MM.1S (cell line): ENCODE results near the gene PEX5.

Experiments
- DNase-seq: peaks from one replicate; pipeline ENCODE4 v3.0.0-alpha.2; 2015
- H2AFZ ChIP-seq: fragments of 300-600 bp; sonication (generic); 2 replicates; pipeline ENCODE4 v1.6.0; 2016; ENCODE audit warnings: antibody characterized with exemption, low read length
- H3F3A ChIP-seq: fragments of 300-600 bp; sonication (generic); 2 replicates; pipeline ENCODE4 v1.6.1; 2016; ENCODE audit warnings: mild to moderate bottlenecking, antibody characterized with exemption, low read length, moderate library complexity, mixed read lengths; ENCODE audit not compliant: insufficient read depth
- H3K27ac ChIP-seq: fragments of 300-600 bp; sonication (generic); 2 replicates; pipeline ENCODE4 v1.5.1; 2016; ENCODE audit warnings: mild to moderate bottlenecking, low read length
- H3K27me3 ChIP-seq: fragments of 300-600 bp; sonication (generic); replicated peaks from 2 replicates; pipeline ENCODE4 v1.6.0; 2016; ENCODE audit warnings: low read length; ENCODE audit not compliant: insufficient read depth
- H3K36me3 ChIP-seq: fragments of 300-600 bp; sonication (generic); replicated peaks from 2 replicates; pipeline ENCODE4 v1.6.1; 2016; ENCODE audit warnings: mild to moderate bottlenecking, low read length, mixed read lengths; ENCODE audit not compliant: insufficient read depth
- H3K4me1 ChIP-seq: fragments of 300-600 bp; sonication (generic); 2 replicates; pipeline ENCODE4 v1.6.1; 2016; ENCODE audit warnings: low read length, mixed read lengths
- H3K4me2 ChIP-seq: fragments of 300-600 bp; sonication (generic); 2 replicates; pipeline ENCODE4 v1.6.0; 2016; ENCODE audit warnings: low read depth, low read length
- H3K4me3 ChIP-seq: fragments of 300-600 bp; sonication (generic); 2 replicates; pipeline ENCODE4 v1.5.1; 2016; ENCODE audit warnings: low read length, mixed read lengths
- H3K79me2 ChIP-seq: fragments of 300-600 bp; sonication (generic); 2 replicates; pipeline ENCODE4 v1.6.1; 2016; ENCODE audit warnings: mixed run types, low read length, mixed read lengths
- H3K9ac ChIP-seq: fragments of 300-600 bp; sonication (generic); 2 replicates; pipeline ENCODE4 v1.6.1; 2016; ENCODE audit warnings: low read length, mixed read lengths
- H3K9me2 ChIP-seq: fragments of 300-600 bp; sonication (generic); replicated peaks from 2 replicates; pipeline ENCODE4 v1.6.1; 2016; ENCODE audit warnings: mild to moderate bottlenecking, low read length, mixed read lengths; ENCODE audit not compliant: insufficient read depth
- H3K9me3 ChIP-seq: fragments of 300-600 bp; sonication (generic); replicated peaks from 2 replicates; pipeline ENCODE4 v1.6.1; 2016; ENCODE audit warnings: mild to moderate bottlenecking, low read length, mixed read lengths; ENCODE audit not compliant: insufficient read depth
- H4K20me1 ChIP-seq: fragments of 300-600 bp; sonication (generic); 2 replicates; pipeline ENCODE4 v1.6.1; 2016; ENCODE audit warnings: mild to moderate bottlenecking, low read length, moderate library complexity, mixed read lengths; ENCODE audit not compliant: insufficient read depth
- CTCF ChIP-seq: fragments of 300-600 bp; sonication (generic); IDR thresholded peaks from 2 replicates; pipeline ENCODE4 v1.5.1; 2016; ENCODE audit warnings: antibody characterized with exemption, low read length, mixed read lengths
- EZH2 ChIP-seq: fragments of 300-600 bp; sonication (generic); optimal IDR thresholded peaks from 2 replicates; pipeline ENCODE3; 2017; ENCODE audit warnings: low read depth, mild to moderate bottlenecking, antibody characterized with exemption, low read length, mixed read lengths
- EZH2phosphoT487 ChIP-seq: fragments of 300-600 bp; sonication (generic); IDR thresholded peaks from 2 replicates; pipeline ENCODE4 v1.6.1; 2018; ENCODE audit warnings: antibody characterized with exemption, low read length

PEX5 gene

GRCh38 chr12:7156259-7157197 is 33.0 kb upstream of the PEX5 start:
- no peaks in the 10 kb centered on the region for H4K20me1 ChIP-seq
- H3K27ac ChIP-seq = no peak overlapping the region
- no peaks in the 10 kb centered on the region for H3K27me3 ChIP-seq
- H3K4me1 ChIP-seq = no peaks in the 10 kb centered on the region
- no peaks in the 10 kb centered on the region for H3F3A ChIP-seq
- no peak overlapping the region for H2AFZ ChIP-seq
- no peak for TF ChIP-seq EZH2phosphoT487
- no peak for TF ChIP-seq CTCF
- TF ChIP-seq EZH2 = no peak
- no peak overlapping the region for H3K9ac ChIP-seq
- H3K4me3 ChIP-seq = no peak overlapping the region
- no peaks in the 10 kb centered on the region for H3K36me3 ChIP-seq
- H3K79me2 ChIP-seq = no peaks in the 10 kb centered on the region
- DNase-seq = no peak
- no peaks in the 10 kb centered on the region for H3K9me3 ChIP-seq
- H3K9me2 ChIP-seq = no peaks in the 10 kb centered on the region
- H3K4me2 ChIP-seq = no peak overlapping the region

GRCh38 chr12:7157391-7157790 is 32.1 kb upstream of the PEX5 start:
- H3K9me3 ChIP-seq = no peaks in the 10 kb centered on the region
- no peak overlapping the region for H3K27ac ChIP-seq
- TF ChIP-seq EZH2phosphoT487 (no peak), CTCF (no peak), EZH2 (no peak)

DNA sequence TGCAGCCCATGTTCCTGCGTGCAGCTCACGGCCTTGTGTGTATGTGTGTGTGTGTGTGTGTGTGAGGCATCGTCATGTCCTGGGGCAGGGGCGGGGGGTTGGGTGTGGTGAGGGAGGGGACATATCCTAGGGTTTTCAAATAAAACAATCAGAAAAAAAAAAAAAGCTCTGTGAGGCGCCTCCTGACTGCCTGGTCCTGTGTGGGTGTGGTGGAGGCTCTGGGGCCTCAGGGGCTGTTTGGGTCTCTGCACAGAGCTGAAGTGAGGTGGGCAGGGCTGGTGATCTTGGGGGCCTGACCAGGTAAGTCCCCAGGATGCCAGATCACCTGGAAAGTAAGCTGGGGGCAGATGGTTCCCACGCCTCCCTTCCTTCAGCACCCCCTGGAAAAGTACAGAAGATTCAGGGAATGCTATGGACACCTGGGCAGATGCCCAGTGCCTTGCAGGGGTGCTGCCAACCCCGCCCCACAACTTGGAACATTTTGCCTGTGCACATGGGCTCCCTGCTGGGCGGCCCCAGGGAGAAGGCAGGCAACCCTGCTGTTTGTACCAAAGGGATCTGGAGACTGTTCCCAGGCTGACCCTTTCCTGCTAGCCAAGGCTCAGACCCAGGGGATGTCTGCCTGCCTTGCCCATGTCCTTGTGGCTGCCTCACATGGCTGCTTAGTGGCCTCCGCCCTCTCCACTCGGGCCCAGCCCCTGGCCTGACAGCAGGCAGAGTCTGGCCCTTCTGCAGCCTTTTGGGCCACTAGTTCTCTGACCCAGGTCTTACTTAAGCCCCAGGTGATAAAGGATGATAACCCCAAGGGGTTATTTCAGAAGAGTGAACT is 30.5 kb upstream of the PEX5 start:
- no peaks in the 10 kb centered on the region; the same call in 1 of the 2 replicates for H3K27me3 ChIP-seq
- H3K79me2 ChIP-seq = no peaks in the 10 kb centered on the region
- no peak overlapping the region for H2AFZ ChIP-seq
- TF ChIP-seq EZH2 (no peak), CTCF (no peak)
- H3K4me3 ChIP-seq = no peak overlapping the region
- no peak for DNase-seq
- H3K4me1 ChIP-seq = no peaks in the 10 kb centered on the region
- no peaks in the 10 kb centered on the region for H4K20me1 ChIP-seq
- H3K4me2 ChIP-seq = no peak overlapping the region
- H3K27ac ChIP-seq = no peak overlapping the region
- H3F3A ChIP-seq = no peaks in the 10 kb centered on the region
- H3K9me3 ChIP-seq = no peaks in the 10 kb centered on the region
- no peak overlapping the region for H3K9ac ChIP-seq
- H3K9me2 ChIP-seq = no peaks in the 10 kb centered on the region
- H3K36me3 ChIP-seq = no peaks in the 10 kb centered on the region

More at GRCh38 chr12:7157391-7157790, 32.1 kb upstream of the PEX5 start:
- H3K9ac ChIP-seq = no peak overlapping the region
- no peaks in the 10 kb centered on the region for H3F3A ChIP-seq
- H2AFZ ChIP-seq = no peak overlapping the region
- H4K20me1 ChIP-seq = no peaks in the 10 kb centered on the region
- H3K79me2 ChIP-seq = no peaks in the 10 kb centered on the region
- H3K4me3 ChIP-seq = no peak overlapping the region
- no peak for DNase-seq
- no peaks in the 10 kb centered on the region for H3K4me1 ChIP-seq
- H3K27me3 ChIP-seq = no peaks in the 10 kb centered on the region
- no peaks in the 10 kb centered on the region for H3K9me2 ChIP-seq
- H3K4me2 ChIP-seq = no peak overlapping the region
- no peaks in the 10 kb centered on the region for H3K36me3 ChIP-seq
